Measurements from ENCODE around the gene C20orf202.

- TF ChIP-seq CTCF (IDR thresholded peaks at IDR 0.05) = no peak
- TF ChIP-seq NR3C1 (CRISPR knock-in tag; conservative IDR thresholded peaks at IDR 0.05; ENCODE audit: low read depth) = no peak
- TF ChIP-seq, protein P1, sequence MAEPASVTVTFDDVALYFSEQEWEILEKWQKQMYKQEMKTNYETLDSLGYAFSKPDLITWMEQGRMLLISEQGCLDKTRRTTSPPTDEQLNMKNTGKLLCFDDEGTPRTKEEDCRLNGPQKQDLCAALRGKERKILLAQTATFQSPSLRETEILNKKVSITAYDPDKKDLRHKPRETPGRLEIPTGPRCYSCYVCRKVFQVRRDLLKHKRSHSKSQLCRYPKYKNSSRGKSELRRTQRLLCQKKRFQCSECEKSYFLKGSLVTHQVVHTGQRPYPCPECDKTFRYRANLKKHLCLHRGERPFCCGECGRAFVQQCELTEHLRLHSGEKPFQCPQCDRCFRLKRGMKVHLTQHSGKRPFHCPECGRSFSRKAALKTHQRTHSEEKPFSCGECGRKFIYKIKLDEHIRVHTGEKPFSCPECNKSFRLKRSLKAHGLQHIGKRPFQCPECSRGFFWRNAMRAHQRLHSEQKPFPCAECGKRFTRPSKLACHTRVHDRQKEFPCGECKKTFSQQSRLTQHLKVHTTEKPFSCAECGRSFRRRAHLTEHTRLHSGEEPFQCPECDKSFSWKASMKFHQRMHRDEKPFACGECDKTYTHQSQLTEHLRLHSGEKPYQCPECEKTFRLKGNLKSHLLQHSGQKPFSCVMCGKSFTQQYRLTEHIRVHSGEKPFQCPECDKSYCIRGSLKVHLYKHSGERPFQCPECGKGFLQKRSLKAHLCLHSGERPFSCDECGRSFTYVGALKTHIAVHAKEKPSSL (CRISPR knock-in tag; conservative IDR thresholded peaks at IDR 0.05) = no peak
- TF ChIP-seq TP53 (CRISPR knock-in tag; IDR thresholded peaks at IDR 0.05) = no peak
- TF ChIP-seq, protein P2, sequence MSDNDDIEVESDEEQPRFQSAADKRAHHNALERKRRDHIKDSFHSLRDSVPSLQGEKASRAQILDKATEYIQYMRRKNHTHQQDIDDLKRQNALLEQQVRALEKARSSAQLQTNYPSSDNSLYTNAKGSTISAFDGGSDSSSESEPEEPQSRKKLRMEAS (CRISPR knock-in tag; IDR thresholded peaks at IDR 0.05) = no peak
- TF ChIP-seq PRDM15 (CRISPR knock-in tag; IDR thresholded peaks at IDR 0.05) = no peak
- no peak for TF ChIP-seq TEAD4 (CRISPR knock-in tag; IDR thresholded peaks at IDR 0.05)
- TF ChIP-seq NR1H2 (CRISPR knock-in tag; IDR thresholded peaks at IDR 0.05) = no peak
- no peak for TF ChIP-seq ZBTB21 (CRISPR knock-in tag; IDR thresholded peaks at IDR 0.05; ENCODE audit: borderline replicate concordance)
- TF ChIP-seq, protein P3, sequence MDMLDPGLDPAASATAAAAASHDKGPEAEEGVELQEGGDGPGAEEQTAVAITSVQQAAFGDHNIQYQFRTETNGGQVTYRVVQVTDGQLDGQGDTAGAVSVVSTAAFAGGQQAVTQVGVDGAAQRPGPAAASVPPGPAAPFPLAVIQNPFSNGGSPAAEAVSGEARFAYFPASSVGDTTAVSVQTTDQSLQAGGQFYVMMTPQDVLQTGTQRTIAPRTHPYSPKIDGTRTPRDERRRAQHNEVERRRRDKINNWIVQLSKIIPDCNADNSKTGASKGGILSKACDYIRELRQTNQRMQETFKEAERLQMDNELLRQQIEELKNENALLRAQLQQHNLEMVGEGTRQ (CRISPR knock-in tag; IDR thresholded peaks at IDR 0.05) = no peak
Measured at GRCh38 chr20:1225263-1225782, 22.1 kb downstream of the C20orf202 start.

Data from WTC11 (cell line).